RWPE2 (cell line): ENCODE results near the gene DOCK10.
A peak's percentile ranks its signal among the peaks of the same experiment; 100 is the strongest.

ENCODE experiments used
- ATAC-seq: fragments of 200-7000 bp; cut with Tn5 transposase; 3 replicates; pipeline ENCODE4 v1.9.1; 2021; ENCODE audit warnings: low read depth
- DNase-seq: peaks from one replicate; pipeline ENCODE4 v3.0.0-alpha.2; 2020; ENCODE audit warnings: low spot score
- H3K27ac ChIP-seq: fragments of 450-650 bp; 2 replicates; pipeline ENCODE4 v1.5.1; 2017; ENCODE audit warnings: mild to moderate bottlenecking; ENCODE audit not compliant: poor library complexity, severe bottlenecking
- H3K27me3 ChIP-seq: fragments of 250-450 bp; sonication (Bioruptor Pico); 2 replicates; pipeline ENCODE4 v1.5.1; 2021; ENCODE audit warnings: mild to moderate bottlenecking, moderate library complexity; ENCODE audit not compliant: insufficient read depth, poor library complexity, severe bottlenecking
- H3K36me3 ChIP-seq: fragments of 250-450 bp; sonication (Bioruptor Pico); 2 replicates; pipeline ENCODE4 v1.5.1; 2020; ENCODE audit warnings: low read depth, mild to moderate bottlenecking, moderate library complexity
- H3K4me1 ChIP-seq: fragments of 250-450 bp; sonication (Bioruptor Pico); 2 replicates; pipeline ENCODE4 v1.5.1; 2021; ENCODE audit warnings: mild to moderate bottlenecking, moderate library complexity; ENCODE audit not compliant: insufficient read depth, poor library complexity, severe bottlenecking
- H3K4me3 ChIP-seq: fragments of 250-450 bp; sonication (Bioruptor Pico); 2 replicates; pipeline ENCODE4 v1.5.1; 2021; ENCODE audit warnings: mild to moderate bottlenecking, moderate library complexity; ENCODE audit not compliant: severe bottlenecking
- H3K9me3 ChIP-seq: fragments of 250-450 bp; sonication (Bioruptor Pico); 2 replicates; pipeline ENCODE4 v1.5.1; 2021; ENCODE audit warnings: mild to moderate bottlenecking, moderate library complexity; ENCODE audit not compliant: severe bottlenecking
- TF ChIP-seq, protein P1 (sequence below): fragments of 450-650 bp; IDR thresholded peaks from one replicate; pipeline ENCODE4 v1.5.1; 2017; ENCODE audit warnings: mild to moderate bottlenecking, moderate library complexity; ENCODE audit not compliant: poor library complexity, severe bottlenecking

Gene DOCK10

DNA sequence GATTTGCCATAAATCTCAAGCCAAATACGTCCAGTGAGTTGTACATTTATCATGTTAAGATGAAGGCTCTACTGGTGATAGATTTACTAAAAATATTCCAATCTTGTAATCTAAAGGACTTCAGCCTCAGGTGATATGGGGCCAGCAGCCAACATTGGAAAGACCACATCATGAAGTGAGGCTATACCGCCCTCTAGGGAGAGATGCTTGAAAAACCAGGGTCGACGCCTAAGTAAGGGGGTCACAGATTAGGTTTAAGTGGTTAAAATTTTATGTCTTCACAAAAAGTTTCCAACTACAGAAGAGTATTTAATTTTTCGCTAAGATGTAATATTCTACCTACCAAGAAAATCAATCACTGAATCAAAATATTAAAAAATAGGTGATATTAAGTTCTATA is 33.3 kb downstream of the DOCK10 start:
- Histone ChIP-seq H3K36me3 (no peaks in the 10 kb centered on the region), H3K27ac (no peak overlapping the region), H3K27me3 (no peaks in the 10 kb centered on the region), H3K9me3 (no peaks in the 10 kb centered on the region), H3K4me3 (no peak overlapping the region), H3K4me1 (peaks cover 19% of the 10 kb centered on the region)
- DNase-seq, result no peak
- no peak for ATAC-seq
- TF ChIP-seq, protein P1, sequence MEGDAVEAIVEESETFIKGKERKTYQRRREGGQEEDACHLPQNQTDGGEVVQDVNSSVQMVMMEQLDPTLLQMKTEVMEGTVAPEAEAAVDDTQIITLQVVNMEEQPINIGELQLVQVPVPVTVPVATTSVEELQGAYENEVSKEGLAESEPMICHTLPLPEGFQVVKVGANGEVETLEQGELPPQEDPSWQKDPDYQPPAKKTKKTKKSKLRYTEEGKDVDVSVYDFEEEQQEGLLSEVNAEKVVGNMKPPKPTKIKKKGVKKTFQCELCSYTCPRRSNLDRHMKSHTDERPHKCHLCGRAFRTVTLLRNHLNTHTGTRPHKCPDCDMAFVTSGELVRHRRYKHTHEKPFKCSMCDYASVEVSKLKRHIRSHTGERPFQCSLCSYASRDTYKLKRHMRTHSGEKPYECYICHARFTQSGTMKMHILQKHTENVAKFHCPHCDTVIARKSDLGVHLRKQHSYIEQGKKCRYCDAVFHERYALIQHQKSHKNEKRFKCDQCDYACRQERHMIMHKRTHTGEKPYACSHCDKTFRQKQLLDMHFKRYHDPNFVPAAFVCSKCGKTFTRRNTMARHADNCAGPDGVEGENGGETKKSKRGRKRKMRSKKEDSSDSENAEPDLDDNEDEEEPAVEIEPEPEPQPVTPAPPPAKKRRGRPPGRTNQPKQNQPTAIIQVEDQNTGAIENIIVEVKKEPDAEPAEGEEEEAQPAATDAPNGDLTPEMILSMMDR, result peak; percentile 46

DNA sequence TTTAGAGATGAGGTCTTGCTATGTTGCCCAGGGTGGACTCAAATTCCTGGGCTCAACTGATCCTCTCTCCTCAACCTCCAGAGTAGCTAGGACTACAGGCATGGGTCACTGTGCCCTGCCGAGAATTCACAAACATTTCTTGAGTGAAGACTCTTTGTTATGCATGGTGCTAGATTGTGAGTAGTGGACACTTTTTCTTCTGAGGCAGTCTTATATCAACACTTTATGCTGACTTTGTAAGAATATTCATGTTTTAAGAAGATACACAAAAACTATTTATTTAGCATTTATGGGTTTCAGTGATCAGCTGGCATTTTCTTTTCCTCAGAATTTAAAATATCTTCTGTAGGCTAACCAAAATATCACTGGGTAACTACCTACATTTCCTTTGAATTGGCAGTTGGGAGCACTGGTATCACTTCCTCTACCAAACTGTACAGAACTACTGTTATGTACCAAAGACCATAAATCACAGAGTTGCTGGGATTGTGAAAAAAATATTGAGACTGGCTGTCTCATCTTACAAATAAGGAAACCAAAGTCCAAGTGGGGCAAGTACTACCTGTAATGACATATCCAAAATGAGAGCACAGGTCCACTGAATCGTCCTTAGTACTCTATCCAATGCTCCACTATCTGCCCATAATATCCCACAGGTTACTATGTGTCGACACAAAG is 34.0 kb downstream of the DOCK10 start:
- H3K36me3 ChIP-seq, result no peaks in the 10 kb centered on the region
- no peak overlapping the region for H3K27ac ChIP-seq
- ATAC-seq (no peak), DNase-seq (no peak)
- H3K4me3 ChIP-seq, result no peak overlapping the region
- H3K27me3 ChIP-seq, result no peaks in the 10 kb centered on the region
- TF ChIP-seq, protein P1, result no peak
- H3K9me3 ChIP-seq, result no peaks in the 10 kb centered on the region
- H3K4me1 ChIP-seq, result peaks cover 19% of the 10 kb centered on the region

DNA sequence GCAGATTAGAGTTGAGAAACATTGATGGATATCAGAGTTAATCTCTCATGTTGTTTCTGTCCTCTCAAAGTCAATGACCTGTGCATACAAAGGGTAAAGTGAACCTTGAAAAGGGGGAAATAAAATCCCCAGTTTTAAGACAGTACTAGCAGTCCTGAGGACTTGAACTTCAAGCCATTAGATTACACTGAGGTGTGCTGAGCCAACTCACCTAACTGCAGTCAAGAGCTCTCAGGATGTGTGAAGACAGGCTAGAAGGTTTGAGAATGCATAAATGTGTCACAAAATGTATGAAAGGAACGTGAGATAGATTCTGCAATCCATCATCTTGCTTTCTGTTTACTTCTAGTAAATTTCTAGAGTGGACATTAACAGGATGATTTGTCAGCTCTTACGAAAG is 35.5 kb downstream of the DOCK10 start:
- Histone ChIP-seq H3K27me3 (no peaks in the 10 kb centered on the region), H3K9me3 (no peaks in the 10 kb centered on the region), H3K4me3 (no peak overlapping the region), H3K4me1 (peaks cover 19% of the 10 kb centered on the region), H3K27ac (no peak overlapping the region), H3K36me3 (no peaks in the 10 kb centered on the region)
- DNase-seq (no peak), ATAC-seq (no peak)
- TF ChIP-seq, protein P1, result no peak

DNA sequence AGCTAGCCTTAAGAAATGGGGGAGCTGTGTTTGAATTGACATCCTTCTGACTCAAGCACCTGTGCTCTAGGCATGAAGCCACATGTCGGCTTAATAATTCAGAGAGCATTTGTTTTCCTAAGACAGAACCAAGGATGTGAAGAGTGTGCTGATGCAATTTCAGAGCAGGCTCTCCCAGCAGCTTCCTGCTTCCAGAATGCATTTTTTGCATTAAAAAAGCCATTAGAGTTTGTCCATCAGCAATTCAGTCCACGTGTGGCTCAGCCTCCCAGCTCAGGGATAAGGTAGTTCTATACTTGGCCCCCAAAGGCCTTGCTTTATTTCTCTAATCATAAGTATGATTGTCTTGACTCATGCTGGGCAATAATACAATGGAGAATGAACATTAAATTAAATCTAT is 37.7 kb downstream of the DOCK10 start:
- ATAC-seq (peak; percentile 89), DNase-seq (no peak)
- Histone ChIP-seq H3K9me3 (no peaks in the 10 kb centered on the region), H3K36me3 (no peaks in the 10 kb centered on the region), H3K4me3 (no peak overlapping the region), H3K27ac (no peak overlapping the region), H3K4me1 (peaks cover 9% of the 10 kb centered on the region), H3K27me3 (no peaks in the 10 kb centered on the region)
- TF ChIP-seq, protein P1, result no peak

DNA sequence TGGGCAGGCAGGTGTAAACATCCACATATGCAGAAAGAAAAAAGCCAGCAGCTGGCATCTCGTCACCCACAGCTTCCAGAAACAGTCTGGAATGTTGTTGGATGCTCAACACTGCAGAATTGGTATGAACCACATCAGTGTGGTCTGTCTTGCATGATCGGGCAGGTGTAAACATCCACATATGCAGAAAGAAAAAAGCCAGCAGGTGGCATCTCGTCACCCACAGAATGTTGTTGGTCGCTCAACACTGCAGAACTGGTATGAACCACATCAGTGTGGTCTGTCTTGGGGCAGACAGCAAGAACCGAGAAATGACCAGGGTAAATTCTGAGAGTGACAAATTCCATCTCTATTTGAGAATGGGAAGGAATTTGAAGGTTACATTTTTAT is 39.6 kb downstream of the DOCK10 start:
- TF ChIP-seq, protein P1, result no peak
- no peak overlapping the region for H3K27ac ChIP-seq
- no peak; the same call in 2 of the 3 replicates for ATAC-seq
- H3K4me1 ChIP-seq, result peaks cover 9% of the 10 kb centered on the region
- H3K4me3 ChIP-seq, result no peak overlapping the region
- no peaks in the 10 kb centered on the region for H3K27me3 ChIP-seq
- no peaks in the 10 kb centered on the region for H3K36me3 ChIP-seq
- no peaks in the 10 kb centered on the region for H3K9me3 ChIP-seq
- no peak for DNase-seq
